Measurements from ENCODE around the gene ARHGAP26.
"Not testable (repeated sequence)": the region's sequence is repeated elsewhere in the genome, so short reads cannot be mapped to it uniquely, and the experiment has no call there.

ARHGAP26 gene

DNA sequence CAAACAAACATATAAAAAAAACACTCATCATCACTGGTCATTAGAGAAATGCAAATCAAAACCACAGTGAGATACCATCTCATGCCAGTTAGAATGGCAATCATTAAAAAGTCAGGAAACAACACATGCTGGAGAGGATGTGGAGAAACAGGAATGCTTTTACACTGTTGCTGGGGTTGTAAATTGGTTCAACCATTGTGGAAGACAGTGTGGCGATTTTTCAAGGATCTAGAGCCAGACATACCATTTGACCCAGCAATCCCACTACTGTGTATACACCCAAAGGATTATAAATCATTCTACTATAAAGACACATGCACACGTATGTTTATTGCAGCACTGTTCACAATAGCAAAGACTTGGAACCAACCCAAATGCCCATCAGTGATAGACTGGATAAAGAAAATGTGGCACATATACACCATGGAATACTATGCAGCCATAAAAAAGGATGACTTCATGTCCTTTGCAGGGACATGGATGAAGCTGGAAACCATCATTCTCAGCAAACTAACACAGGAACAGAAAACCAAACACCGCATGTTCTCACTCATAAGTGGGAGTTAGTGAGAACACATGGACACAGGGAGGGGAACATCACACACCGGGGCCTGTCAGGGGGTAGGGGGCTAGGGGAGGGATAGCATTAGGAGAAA, 433.3 kb downstream of the ARHGAP26 start:
- not testable (repeated sequence) for DNase-seq

DNA sequence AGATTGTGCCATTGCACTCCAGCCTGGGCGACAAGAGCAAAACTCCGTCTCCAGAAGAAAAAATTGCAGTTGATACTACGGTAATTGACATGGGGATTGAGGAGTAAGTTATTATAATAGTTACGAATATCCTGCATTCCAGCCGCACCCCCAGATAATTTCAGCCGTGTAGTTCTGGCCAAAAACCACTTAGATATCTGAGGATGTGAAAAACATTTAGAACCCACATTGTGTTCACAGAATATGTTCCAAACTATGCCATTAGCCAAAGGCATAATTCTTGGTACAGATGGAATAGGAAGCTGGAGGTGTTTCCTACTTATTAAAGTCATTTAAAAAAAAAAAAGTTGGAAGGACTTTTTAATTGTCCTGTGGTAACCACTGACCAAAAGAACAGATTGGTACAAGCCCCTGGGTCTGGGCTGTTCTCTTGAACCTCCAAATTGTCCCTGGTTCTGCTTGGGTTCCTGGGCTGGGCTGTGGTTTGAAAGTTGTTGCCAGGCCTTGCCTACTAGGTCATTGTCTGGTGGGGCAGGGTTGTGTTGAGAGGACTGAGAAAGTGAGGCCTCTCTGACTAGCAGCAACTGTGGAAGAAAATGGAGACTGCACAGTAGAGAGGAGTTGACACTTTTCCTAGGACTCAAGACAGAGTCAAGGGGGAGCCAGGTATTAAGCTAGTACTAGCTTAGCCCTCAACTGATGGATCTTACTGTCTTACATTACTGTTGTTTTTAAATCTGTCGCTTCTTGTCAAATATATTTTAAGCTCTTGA, 434.5 kb downstream of the ARHGAP26 start:
- DNase-seq, result no peak

DNA sequence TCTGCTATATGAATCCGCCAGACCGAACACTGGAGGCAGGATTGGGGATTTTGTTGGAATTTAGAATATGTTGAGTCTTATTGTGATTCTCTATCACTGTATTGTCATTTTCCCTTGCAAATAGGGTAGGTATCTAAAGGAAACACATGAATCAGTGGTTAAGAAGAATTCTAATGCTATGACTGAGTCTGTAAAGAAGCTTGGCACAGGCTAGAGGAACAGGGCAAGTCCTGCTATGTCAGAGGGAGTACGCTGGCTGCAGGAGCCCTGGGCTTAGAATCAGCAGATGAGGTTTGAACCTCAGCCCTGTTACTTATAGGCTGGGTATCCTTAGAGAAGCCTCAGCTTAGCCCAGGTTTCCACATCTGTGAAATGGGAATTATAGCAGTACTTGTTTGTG, 435.2 kb downstream of the ARHGAP26 start:
- DNase-seq, result peak; percentile 79

DNA sequence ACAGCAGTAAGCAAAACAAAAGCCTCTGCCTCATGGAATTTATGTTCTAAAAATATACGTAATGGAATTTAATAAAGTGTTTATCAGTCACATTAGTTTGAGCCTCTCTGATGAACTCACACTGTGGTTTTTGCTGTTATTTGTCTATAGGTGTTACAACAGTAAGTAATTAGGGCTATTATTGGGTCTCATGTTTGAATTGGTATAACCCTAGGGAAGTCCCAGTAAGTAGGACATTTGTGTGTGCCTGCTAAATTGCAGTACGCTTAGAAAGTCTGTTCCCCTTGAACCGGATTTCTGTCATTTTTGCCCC, 435.7 kb downstream of the ARHGAP26 start:
- DNase-seq, result no peak

DNA sequence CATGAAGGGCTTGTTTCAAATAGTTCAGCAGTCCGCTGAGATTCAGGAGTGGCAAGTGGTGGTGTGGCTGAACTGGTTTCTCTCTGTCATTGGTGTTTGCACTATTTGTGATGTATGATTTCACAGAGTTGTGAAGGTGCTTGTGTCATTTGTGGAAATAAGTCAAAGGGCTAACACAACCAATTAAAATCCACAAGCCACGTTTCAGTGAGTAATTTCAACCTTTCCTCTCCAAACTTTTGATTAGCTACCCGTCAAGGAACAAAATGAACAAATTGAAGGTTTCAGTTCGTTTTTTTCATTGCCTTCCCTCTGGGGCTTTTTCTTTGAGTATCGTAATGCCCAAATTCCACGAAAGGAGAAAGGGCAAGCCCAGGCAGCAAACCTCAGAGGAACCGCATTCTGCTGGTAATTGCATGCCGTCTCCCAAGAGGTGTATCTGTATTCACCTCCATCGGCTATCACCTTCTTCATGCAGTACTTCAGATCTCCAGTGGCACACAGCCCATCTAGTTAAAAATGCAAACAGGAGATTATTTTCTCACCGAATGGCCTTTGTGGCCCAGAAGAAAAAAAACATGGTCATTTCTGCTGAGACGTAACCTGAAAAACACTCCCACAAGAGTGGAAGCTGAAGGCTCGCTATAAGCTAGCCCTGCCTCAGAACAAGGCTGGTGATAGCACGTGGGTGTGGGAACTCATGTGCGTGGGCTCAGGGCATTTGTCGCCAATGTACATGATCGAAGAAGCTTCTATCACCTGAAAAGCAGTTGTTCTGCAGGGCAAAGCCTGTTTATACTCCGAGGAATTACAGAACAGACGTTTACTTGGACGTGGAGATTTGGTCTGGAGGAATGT, 436.2 kb downstream of the ARHGAP26 start:
- no peak for DNase-seq

DNA sequence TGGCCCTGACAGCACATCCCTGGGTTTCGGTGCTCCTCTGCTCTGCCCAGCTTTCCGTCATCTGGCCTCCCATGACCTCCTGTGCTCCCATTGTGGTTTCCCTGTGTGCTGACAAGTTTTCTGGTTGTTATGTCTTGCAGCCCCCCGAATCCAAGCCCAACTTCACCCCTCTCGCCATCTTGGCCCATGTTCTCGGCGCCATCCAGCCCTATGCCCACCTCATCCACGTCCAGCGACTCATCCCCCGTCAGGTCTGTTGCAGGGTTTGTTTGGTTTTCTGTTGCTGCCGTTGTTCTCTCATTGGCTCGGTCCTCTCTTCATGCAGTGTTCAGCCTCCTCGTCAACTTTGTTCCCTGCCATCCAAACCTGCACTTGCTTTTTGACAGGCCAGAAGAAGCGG, 436.9 kb downstream of the ARHGAP26 start:
- no peak for DNase-seq

DNA sequence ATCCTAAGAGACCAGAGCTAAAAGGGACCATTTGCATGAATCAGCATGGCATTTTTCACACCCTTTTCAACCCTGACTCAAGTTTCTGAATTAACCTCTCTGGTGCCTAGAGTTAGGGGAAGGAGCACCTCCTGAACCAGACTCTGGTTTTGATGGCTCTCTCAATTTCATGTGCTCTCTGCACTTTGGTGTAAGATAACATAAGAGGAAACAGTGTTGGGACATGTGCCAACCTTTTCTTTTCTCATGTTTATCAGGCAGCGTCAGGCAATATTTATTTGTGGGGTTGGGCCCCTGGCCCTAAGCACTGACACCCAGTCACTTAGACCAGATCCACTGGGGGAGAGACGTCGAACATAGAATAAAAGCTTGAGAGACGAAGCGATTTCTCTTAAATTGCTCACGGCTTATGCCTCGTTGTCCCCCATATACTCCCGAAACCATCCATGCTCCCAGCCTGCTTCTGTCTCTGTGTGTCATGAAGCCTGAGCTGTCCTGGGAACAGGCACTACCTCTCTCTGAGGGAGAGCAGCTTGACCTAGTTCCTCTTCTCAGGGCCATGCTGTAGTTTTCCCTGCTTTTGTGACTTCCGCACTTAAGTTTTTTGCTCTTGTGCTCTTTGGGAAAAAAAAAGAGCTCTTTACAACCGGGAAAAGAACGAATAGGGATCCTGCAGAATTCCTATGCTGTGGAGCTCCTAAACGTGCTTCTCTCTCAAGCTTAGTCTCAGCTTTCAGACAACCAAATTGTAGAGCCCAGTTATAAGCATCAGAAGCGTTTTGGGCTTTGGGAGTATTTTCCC, 437.6 kb downstream of the ARHGAP26 start:
- no peak for DNase-seq

DNA sequence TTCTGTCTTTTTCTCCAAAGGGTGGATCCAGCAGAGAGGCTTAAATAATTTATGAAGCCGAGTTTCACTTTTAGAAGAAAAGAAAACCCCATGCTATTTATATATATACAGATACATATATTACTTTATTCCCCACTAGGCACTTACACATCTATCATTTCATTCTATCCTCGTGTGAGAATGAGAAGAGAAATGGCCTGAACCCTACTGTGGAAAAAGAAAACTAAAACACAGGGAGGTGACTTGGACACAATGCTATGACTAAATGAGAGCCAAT, 438.1 kb downstream of the ARHGAP26 start:
- DNase-seq, result no peak

DNA sequence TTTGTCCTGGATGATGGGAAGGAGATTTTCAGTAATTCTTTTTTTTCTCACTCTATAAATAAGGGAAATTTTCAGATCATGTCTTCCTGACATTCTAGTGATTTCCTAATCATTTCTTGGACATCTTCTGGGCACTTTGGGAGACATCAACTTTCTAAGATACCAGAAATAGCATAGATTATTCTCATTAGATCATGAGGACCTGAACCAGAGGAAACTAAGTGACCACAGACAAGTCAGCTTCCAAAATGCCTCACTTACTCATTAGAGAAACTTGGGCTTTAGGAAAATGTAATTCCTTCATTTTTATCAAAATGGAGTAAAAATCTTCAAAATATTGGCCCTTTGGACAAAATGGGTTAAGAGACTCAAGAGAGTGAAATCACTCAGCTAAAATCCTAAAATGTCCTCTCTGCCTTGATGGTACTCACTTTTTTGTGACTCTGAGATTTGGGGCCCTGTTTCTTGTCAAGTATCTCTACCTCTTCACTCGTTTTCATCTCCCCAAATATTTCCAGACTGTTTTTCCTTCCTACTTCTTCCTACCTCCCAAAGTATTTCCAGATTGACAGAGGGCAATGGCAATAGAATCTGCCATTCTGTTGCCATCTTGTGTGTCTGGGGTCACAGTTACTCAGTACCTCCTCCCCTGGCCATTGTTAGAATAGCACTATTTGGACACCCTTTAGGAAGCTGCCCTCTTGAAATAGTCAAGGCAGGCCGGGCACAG, 438.8 kb downstream of the ARHGAP26 start:
- no peak for DNase-seq

DNA sequence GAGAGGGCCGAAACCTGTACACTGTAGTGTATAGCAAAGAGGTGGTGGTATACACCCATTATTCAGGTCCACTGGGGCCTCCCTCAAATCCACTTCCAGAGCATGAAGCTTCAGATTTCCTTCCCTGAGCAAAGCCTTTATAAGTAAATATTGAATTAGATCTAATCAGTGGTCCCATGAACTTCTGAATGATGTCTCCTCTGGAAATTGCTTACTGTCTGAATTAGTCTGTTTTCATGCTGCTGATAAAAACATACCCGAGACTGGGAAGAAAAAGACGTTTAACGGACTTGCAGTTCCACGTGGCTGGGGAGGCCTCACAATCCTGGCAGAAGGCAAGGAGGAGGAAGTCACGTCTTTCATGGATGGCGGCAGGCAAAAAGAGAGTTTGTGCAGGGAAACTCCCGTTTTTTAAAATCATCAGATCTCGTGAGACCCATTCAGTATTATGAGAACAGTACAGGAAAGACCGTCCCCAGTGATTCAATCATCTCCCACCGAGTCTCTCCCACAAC, 439.8 kb downstream of the ARHGAP26 start:
- no peak for DNase-seq

DNA sequence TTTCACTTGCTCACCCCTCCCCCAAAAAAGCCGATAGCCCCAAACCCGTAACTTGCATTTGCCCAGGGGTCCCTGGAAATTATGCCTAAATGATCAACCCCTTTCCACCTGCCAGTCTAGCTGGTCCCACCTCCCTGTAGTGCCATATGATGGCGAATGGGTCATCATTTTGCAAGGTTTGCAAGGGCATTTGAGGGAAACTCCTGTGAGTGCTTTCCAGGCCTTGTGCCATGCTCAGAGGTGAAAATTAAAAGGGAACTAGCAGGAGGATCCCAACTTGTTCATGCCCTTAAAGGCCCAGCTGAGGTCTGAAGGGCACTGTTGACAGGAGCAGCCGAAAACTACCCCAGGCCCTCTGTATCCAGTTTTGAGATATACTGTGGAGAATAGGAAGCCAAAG, 440.4 kb downstream of the ARHGAP26 start:
- DNase-seq, result no peak

DNA sequence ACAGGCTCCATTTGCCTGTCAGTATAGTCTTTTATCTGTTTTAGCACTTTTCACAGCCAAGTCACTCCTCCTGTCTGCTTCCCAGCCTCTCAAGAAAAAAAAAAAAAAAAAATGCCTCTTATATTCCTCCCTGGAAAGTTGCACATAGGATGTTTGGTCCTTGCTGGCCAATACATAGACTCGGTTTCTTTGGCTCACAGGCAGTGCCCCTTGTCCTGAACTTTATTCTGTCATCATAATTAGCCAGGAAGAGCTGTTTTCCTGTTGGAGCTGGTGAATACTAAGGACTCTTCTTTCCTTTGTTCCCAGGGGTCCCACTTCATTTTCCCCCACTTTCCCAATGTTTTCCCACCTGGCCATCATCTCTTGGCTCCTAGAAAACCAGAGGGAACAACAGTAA, 442.1 kb downstream of the ARHGAP26 start:
- DNase-seq, result no peak

DNA sequence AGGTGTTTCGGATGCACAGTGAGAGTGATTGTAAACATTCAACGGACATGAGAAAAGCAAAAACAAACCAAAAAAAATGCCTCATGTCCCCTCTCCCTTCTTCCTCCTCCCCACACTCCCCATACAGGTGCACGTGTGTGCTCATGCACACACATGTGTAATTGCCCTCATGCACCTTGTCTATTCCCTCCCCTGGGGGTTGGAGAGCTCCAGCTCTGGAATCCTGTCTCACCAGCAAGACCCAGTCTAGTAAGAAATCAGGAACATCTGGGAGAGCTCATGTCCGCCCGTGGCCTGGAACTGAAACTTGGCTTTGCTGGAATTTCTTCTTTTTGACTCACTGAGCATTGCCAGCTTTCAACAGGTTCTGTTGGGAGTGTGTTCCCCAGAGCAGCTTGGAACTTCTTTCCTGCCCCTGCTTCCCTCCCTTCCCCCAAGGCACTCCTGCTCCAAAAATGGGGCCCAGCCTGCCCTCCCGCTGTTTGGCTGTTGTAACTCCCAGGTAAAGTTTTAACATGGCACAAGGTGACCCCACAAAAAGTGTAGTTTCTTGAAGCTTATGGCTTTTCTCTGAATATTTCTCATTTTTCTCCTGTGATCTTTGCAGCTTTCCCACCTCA, 443.2 kb downstream of the ARHGAP26 start:
- DNase-seq, result no peak

DNA sequence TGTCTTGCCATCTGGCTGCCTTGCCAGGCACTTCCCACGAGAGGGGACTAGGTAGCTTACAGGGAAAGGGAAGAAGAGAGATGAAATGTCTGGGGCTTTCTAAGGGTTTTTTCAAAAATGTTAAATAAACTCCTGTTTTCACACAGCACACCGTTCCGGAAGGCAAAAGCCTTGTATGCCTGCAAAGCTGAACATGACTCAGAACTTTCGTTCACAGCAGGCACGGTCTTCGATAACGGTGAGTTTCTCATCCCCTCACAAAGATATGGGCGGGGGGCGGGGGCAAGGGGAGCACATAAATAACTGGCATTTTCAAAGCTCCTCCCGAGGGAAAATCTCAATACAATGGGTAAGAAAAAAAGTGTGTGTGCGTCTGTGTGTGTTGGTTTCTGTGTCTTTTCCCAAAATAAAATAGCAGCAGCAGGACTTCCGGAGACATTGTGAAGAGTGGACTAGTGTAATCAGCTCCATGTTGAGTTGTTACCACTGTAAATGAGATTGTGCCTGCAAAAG, 443.7 kb downstream of the ARHGAP26 start:
- DNase-seq, result no peak

DNA sequence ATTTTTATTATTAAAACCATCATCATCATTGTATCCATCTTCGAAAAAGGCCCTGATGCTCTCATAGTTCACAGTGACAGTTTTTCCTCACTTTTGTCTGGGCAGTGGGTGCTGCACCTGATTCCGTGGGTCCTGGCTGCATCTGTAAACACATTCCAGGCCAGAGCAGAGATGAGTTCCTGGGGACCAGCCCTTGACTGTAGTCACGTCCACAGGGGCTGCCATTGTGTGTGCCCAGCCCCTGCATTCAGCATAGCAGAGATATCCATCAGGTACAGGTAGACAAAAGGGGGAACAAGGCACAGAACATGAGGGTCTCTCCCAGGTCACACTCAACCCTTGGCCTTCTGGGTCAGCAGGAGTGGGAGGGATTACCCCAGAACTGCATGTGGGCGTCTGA, 444.3 kb downstream of the ARHGAP26 start:
- no peak for DNase-seq

DNA sequence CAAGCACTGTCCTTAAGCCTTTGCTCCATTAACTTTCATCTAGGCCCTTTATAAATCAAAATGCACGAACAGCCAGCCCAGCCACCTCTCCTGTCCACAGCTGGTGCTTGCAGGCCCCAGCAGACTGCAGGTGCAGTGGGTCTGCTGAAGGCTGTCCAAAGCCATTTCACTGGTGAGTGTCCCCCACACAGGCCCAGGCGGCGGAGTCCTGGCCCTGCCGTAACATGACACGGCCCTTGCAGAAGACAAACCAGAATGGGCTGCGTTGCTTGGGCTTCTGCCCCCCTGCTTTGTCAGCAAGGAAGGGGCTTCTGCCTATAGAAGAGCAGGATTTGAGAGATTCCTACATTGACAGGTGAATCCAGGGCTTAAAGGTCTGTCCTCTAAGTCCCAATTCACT, 444.7 kb downstream of the ARHGAP26 start:
- no peak for DNase-seq

DNA sequence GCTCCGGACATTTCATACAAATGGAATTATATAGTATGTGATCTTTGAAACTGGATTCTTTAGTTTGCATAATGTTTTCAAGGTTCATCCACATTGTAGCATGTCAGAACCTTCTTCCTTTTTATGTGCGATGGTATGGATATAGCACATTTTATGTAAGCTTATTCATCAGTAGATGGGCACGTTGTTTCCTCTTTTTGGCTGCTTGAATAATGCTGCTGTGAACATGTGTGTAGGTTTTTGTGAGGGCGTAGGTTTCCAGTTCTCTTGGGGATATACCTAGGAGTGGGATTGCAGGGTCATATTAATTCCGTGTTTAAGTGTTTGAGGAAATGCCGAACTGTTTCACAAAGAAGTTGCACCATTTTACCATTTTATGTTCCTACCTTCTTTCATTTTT, 445.5 kb downstream of the ARHGAP26 start:
- no peak for DNase-seq

DNA sequence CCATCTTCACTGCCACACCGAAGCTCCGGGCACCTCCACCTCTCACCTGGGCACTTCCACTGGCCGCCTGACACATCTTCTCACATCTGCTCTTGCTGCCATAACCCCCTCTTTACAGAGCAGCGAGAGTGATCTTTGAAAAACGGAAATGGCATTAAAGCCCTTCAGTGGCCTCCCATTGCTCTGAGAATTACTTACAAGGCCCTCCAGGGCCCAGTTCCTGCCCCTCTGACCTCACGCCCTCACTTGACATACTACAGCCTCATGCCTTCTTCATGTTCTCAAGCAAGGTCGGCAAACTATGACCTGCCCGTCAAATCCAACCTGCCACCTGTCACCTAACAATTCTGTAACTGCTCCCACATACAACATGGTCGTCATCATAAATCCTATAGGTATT, 446.0 kb downstream of the ARHGAP26 start:
- no peak for DNase-seq

DNA sequence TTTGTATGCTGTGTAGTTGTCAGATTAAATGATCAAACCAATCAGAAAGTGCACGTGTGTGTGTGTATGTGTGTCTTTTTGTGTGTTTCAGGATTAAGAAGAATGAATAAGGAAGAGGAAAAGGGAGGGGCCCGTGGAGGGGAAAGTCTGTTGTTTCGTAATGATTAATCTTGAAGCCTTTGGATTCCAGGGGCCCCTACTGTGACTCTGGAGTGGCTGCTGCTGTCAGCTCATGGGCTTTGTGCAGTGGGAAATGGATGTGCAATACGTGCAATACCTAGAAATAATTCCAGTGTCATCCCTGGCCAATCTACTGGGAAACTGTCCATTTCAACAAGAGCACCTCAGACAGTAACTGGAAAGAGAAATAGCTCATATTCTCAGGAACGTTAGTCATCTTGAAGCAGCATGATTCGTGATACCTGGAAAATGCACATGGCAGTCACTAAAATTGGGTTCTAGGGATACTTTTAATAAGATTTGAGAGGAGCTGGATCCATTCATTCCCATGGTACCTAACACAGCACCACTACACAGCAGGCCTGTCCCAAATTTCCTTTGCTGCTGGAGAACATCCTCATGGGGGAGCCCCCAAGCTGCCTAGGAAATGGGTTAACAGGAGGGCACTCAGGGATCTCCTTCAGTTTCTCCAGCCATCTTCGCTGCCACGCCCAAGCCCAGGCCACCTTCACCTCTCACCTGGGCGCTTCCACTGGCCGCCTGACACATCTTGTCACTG, 447.1 kb downstream of the ARHGAP26 start:
- DNase-seq, result no peak

DNA sequence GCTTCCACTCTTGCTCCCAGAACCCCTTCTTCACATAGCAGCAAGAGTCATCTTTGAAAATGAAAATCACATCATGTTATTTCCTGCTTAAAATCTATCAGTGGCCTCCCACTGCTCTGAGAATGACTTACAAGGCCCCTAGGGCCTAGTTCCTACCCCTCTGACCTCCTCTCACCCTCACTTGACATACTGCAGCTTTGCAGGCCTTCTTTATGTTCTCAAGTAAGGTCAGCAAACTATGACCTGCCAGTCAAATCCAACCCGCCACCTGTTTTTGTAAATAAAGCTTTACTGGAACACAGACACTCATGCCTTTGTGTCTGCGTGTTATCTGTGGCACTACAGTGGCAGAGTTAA, 447.6 kb downstream of the ARHGAP26 start:
- DNase-seq, result no peak

DNA sequence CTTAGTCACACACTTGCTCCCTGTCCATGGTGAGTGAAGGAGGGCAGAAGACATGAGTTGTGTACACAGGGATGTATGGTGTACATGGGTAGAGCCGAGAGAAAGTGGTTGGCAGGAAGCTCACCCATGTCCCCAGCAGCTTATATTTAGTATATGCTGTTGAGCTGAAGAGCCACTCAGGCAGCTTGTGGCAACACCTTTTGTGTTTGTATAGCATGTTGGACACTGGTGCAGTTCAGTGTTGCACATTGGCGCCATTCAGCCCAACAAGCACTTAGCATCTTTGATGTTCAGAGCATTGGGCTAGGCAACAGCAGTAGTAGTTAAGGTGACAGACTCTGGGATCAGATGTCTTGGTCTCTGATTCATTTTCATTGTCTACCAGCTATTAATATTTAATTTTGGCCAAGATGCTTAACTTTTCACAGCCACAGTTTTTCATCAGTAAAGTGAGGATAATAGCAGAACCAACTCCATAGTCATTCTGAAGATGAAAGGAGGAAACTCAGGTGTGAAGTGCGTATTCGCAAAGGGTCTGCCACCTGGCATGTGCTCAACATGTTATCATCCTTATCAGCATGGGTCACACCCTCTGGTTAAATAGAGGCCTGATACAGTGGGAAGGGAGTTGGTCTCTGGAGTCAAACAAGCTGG, 448.5 kb downstream of the ARHGAP26 start:
- DNase-seq, result no peak

Measured in kidney glomerular epithelial cell (primary cell).